Parathyroid adenoma (tissue), 2 donors: ENCODE measurements around the gene FREM2.

ENCODE experiments used
- H2AFZ ChIP-seq: fragments of 300-600 bp; sonication (generic); one replicate; pipeline ENCODE4 v1.7.0; 2017; ENCODE audit warnings: antibody characterized with exemption, mild to moderate bottlenecking
- H3K27ac ChIP-seq: fragments of 300-600 bp; sonication (generic); one replicate; pipeline ENCODE4 v1.7.0; 2017
- H3K27me3 ChIP-seq: fragments of 300-600 bp; sonication (generic); one replicate; pipeline ENCODE4 v1.7.0; 2017; ENCODE audit warnings: low read length; ENCODE audit not compliant: control insufficient read depth, insufficient read depth
- H3K36me3 ChIP-seq: fragments of 300-600 bp; sonication (generic); one replicate; pipeline ENCODE4 v1.7.0; 2017; ENCODE audit warnings: low read length; ENCODE audit not compliant: control insufficient read depth, insufficient read depth
- H3K4me1 ChIP-seq: fragments of 300-600 bp; sonication (generic); one replicate; pipeline ENCODE4 v1.7.0; 2017; ENCODE audit warnings: control low read depth
- H3K4me2 ChIP-seq: fragments of 300-600 bp; sonication (generic); one replicate; pipeline ENCODE4 v1.7.0; 2017; ENCODE audit warnings: low read length
- H3K4me3 ChIP-seq: fragments of 300-600 bp; sonication (generic); one replicate; pipeline ENCODE4 v1.7.0; 2017; ENCODE audit warnings: low read depth, low read length
- H3K79me2 ChIP-seq: fragments of 300-600 bp; sonication (generic); one replicate; pipeline ENCODE4 v1.7.0; 2017; ENCODE audit warnings: control low read depth
- H3K9ac ChIP-seq: fragments of 300-600 bp; sonication (generic); one replicate; pipeline ENCODE4 v1.7.0; 2017; ENCODE audit warnings: mild to moderate bottlenecking
- H3K9me3 ChIP-seq: fragments of 300-600 bp; sonication (generic); one replicate; pipeline ENCODE4 v1.7.0; 2017; ENCODE audit warnings: low read length; ENCODE audit not compliant: control insufficient read depth
- CTCF ChIP-seq: fragments of 300-600 bp; sonication (generic); IDR thresholded peaks from one replicate; pipeline ENCODE4 v1.7.0; 2017; ENCODE audit warnings: antibody characterized with exemption, mild to moderate bottlenecking
- donor health status: primary hyperparathyroidism.

FREM2 gene

GRCh38 chr13:38821770-38822551 lies 135.1 kb downstream of the FREM2 start:
- no peaks in the 10 kb centered on the region for H3K79me2 ChIP-seq
- H3K36me3 ChIP-seq: no peaks in the 10 kb centered on the region
- no peak overlapping the region for H2AFZ ChIP-seq
- H3K9ac ChIP-seq: no peak overlapping the region
- no peak overlapping the region for H3K27ac ChIP-seq
- no peaks in the 10 kb centered on the region for H3K27me3 ChIP-seq
- TF ChIP-seq CTCF: no peak
- H3K9me3 ChIP-seq: no peaks in the 10 kb centered on the region
- H3K4me1 ChIP-seq: no peaks in the 10 kb centered on the region
- no peak overlapping the region for H3K4me3 ChIP-seq
- H3K4me2 ChIP-seq: no peak overlapping the region

DNA sequence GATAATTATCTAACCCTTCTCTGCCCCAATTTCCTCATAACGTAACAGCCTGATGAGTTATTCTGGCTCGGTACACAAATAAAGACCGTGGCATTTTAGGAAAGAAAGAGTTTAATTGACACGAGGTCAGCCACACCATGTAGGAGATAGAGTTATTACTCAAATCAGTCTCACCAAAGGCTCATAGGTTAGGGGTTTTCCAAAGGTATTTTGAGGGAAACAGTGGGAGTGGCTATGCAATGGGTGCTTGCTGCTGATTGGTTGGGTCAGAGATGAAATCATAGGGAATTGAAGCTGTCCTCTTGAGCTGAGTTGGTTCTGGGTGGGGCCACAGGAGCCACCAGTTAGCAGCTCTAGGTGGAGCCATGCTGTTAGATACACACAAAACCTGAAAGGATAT lies 137.5 kb downstream of the FREM2 start:
- H3K27me3 ChIP-seq: no peaks in the 10 kb centered on the region
- H3K36me3 ChIP-seq: no peaks in the 10 kb centered on the region
- H3K79me2 ChIP-seq: no peaks in the 10 kb centered on the region
- no peak overlapping the region for H3K27ac ChIP-seq
- no peak overlapping the region for H3K9ac ChIP-seq
- no peak for TF ChIP-seq CTCF
- H3K4me1 ChIP-seq: no peaks in the 10 kb centered on the region
- H3K4me2 ChIP-seq: no peak overlapping the region
- no peak overlapping the region for H2AFZ ChIP-seq
- H3K4me3 ChIP-seq: no peak overlapping the region
- H3K9me3 ChIP-seq: no peaks in the 10 kb centered on the region

DNA sequence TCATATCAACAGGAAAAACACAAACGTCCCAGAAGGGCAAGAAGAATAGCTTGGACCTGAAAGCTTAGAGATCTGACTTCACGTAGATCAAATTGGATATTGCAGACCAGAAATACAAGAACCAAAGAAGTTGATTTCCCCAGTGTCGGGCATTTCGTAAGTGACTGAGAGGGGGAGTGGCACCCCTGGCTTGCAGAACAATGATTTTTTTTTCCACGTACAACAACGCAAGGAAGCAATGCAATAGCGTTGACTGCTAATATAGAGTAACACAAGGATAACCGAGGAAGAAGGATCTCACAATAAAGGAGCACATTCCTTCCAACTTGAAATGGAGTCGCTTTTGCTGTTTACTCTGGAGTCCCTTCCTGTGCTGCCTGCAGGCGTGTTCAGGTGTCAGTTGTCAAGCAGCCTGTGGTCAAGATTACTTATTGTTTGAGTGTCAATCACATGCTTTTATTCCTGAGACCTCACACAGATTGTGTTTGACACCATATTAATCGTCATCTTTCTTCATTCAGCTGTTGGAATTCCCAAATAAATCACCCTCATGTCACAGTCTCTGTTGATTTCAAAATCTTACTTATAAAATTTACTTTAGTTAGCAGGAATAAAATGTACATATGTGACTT lies 139.4 kb downstream of the FREM2 start:
- no peak overlapping the region for H3K4me2 ChIP-seq
- no peaks in the 10 kb centered on the region for H3K27me3 ChIP-seq
- no peak overlapping the region for H2AFZ ChIP-seq
- H3K9ac ChIP-seq: no peak overlapping the region
- H3K36me3 ChIP-seq: no peaks in the 10 kb centered on the region
- no peaks in the 10 kb centered on the region for H3K79me2 ChIP-seq
- TF ChIP-seq CTCF: no peak
- H3K9me3 ChIP-seq: no peaks in the 10 kb centered on the region
- H3K4me1 ChIP-seq: no peaks in the 10 kb centered on the region
- H3K27ac ChIP-seq: no peak overlapping the region
- no peak overlapping the region for H3K4me3 ChIP-seq

DNA sequence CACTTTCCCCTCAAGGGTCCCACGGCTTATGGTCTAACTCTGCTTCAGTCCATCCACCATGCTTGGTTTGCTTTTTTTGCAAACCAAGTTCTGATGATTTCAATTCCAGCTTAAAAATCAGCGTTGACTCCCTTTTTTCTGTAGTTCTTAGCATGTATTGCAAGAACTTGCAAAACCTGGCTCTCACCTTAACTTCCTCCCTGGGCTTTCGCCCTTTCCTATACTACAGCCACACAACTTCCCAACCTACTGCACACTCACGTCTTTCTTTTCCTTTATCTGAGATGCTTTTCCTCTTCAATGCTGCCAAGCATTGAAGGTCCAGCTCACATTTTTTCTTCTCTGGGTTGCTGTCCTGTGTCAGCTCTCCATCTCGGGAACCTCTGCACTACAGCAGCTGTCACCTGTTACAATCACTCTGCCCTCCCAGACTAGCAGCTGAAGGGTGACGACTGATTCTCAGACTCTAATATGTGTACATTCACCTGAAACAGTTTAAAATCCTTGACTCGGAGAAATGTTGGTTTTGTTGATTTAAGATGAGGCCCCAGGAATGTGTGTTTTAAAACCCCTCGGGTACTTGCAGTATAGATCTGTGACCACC lies 143.7 kb downstream of the FREM2 start:
- H3K4me2 ChIP-seq: no peak overlapping the region
- no peak overlapping the region for H2AFZ ChIP-seq
- H3K9me3 ChIP-seq: no peaks in the 10 kb centered on the region
- no peak overlapping the region for H3K9ac ChIP-seq
- H3K27me3 ChIP-seq: no peaks in the 10 kb centered on the region
- H3K4me3 ChIP-seq: no peak overlapping the region
- no peaks in the 10 kb centered on the region for H3K79me2 ChIP-seq
- H3K36me3 ChIP-seq: no peaks in the 10 kb centered on the region
- H3K27ac ChIP-seq: no peak overlapping the region
- no peaks in the 10 kb centered on the region for H3K4me1 ChIP-seq
- no peak for TF ChIP-seq CTCF
